Esophagus muscularis mucosa (tissue), 3 donors: ENCODE data around the gene AGPS.

Experiments used
- POLR2A ChIP-seq: fragments of 450-650 bp; IDR thresholded peaks from one replicate; pipeline ENCODE4 v1.6.1; 2017; ENCODE audit warnings: antibody characterized with exemption, moderate library complexity, mild to moderate bottlenecking, low read depth
- POLR2AphosphoS5 ChIP-seq, 2 donors: sonication (generic); formaldehyde crosslinking; IDR thresholded peaks; one replicate each; pipeline ENCODE4 v1.6.1; 2017; ENCODE audit warnings: antibody characterized with exemption in 2 of 2
- TF ChIP-seq, protein P1 (sequence below), 3 experiments: fragments of 200-600 bp in 2 of 3; fragments of 450-650 bp in 1 of 3; sonication (generic) in 2 of 3; IDR thresholded peaks; one replicate each; pipeline ENCODE4 v1.5.1; 2017 to 2019; ENCODE audit warnings: antibody characterized with exemption in 3 of 3, mild to moderate bottlenecking in 2 of 3, moderate library complexity in 1 of 3

DNA sequence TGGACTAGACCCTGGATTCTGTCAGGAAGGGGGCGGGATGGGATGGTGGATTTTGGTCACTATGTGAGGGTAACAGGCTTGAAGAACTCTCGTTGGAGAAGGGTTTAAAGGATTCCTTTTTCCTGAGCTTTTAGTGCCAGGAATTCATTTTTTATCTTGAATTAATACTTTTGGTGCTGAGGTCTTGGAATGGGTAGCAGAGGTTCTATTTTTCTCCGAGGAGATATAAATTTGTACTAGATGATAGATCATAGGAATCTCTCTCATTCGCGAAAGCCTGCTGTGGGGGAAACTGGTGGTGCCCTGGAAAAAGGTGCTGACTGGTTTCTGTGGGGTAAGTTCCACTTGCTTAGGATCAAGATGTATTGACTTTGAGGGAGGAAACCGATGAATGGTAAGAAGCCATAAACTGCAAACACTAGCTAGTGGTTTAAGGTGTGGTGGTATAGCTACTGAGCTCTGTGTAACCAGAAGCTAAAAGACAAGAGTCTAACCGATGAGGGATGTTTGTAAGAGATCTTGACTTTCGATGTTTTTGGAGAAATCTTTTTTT is 706 bp downstream of the AGPS start:
- TF ChIP-seq, protein P1, sequence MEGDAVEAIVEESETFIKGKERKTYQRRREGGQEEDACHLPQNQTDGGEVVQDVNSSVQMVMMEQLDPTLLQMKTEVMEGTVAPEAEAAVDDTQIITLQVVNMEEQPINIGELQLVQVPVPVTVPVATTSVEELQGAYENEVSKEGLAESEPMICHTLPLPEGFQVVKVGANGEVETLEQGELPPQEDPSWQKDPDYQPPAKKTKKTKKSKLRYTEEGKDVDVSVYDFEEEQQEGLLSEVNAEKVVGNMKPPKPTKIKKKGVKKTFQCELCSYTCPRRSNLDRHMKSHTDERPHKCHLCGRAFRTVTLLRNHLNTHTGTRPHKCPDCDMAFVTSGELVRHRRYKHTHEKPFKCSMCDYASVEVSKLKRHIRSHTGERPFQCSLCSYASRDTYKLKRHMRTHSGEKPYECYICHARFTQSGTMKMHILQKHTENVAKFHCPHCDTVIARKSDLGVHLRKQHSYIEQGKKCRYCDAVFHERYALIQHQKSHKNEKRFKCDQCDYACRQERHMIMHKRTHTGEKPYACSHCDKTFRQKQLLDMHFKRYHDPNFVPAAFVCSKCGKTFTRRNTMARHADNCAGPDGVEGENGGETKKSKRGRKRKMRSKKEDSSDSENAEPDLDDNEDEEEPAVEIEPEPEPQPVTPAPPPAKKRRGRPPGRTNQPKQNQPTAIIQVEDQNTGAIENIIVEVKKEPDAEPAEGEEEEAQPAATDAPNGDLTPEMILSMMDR (IDR thresholded peaks at IDR 0.05): no peak
- no peak for TF ChIP-seq POLR2A
- TF ChIP-seq POLR2AphosphoS5 (IDR thresholded peaks at IDR 0.05): no peak
